Measurements from ENCODE around the gene PDE3B.
"Not testable (repeated sequence)": the region's sequence is repeated elsewhere in the genome, so short reads cannot be mapped to it uniquely, and the experiment has no call there.

The PDE3B gene

DNA sequence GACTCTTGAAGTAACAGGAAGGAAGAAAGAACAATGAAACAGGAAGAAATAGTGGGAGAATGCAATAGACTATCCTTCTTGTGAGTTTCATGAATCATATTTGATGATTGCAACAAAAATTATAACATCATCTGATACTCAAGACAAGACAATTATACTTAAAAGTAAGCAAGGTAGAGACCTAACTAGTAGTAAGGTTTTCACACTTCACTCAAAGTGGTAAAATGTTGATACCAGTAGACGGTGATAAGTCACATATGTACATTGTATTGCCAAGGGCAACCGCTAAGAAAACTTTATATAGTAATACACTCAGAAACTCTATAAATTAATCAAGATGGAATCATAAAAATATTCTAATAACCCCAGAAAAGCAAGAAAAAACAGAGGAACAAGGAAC, 140.6 kb downstream of the PDE3B start:
- no peak for DNase-seq (ENCODE audit: low read depth)
- TF ChIP-seq, protein P1, sequence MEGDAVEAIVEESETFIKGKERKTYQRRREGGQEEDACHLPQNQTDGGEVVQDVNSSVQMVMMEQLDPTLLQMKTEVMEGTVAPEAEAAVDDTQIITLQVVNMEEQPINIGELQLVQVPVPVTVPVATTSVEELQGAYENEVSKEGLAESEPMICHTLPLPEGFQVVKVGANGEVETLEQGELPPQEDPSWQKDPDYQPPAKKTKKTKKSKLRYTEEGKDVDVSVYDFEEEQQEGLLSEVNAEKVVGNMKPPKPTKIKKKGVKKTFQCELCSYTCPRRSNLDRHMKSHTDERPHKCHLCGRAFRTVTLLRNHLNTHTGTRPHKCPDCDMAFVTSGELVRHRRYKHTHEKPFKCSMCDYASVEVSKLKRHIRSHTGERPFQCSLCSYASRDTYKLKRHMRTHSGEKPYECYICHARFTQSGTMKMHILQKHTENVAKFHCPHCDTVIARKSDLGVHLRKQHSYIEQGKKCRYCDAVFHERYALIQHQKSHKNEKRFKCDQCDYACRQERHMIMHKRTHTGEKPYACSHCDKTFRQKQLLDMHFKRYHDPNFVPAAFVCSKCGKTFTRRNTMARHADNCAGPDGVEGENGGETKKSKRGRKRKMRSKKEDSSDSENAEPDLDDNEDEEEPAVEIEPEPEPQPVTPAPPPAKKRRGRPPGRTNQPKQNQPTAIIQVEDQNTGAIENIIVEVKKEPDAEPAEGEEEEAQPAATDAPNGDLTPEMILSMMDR (conservative IDR thresholded peaks at IDR 0.05; ENCODE audit: low read depth, low read length) = no peak
- no peak overlapping the region for H3K4me3 ChIP-seq (ENCODE audit: low read length)

GRCh38 chr11:14789879-14790484, 146.4 kb downstream of the PDE3B start:
- TF ChIP-seq, protein P1 (conservative IDR thresholded peaks at IDR 0.05; ENCODE audit: low read depth, low read length) = peak; percentile 44
- no peak overlapping the region for H3K4me3 ChIP-seq (ENCODE audit: low read length)
- DNase-seq (ENCODE audit: low read depth) = no peak

- H3K4me3 ChIP-seq (ENCODE audit: low read length) = no peak overlapping the region
- TF ChIP-seq, protein P1 (conservative IDR thresholded peaks at IDR 0.05; ENCODE audit: low read depth, low read length) = no peak
- DNase-seq (ENCODE audit: low read depth) = no peak
Measured at GRCh38 chr11:14793546-14793945, 149.9 kb downstream of the PDE3B start.

DNA sequence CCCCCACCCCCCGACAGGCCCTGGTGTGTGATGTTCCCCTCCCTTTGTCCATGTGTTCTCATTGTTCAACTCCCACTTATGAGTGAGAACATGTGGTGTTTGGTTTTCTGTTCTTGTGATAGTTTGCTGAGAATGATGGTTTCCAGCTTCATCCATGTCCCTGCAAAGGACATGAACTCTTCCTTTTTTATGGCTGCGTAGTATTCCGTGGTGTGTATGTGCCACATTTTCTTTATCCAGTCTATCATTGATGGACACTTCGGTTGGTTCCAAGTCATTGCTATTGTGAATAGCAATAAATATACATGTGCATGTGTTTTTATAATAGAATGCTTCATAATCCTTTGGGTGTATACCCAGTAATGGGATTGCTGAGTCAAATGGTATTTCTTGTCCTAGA, 152.4 kb downstream of the PDE3B start:
- DNase-seq (ENCODE audit: low read depth); H3K4me3 ChIP-seq (ENCODE audit: low read length): not testable (repeated sequence)

GRCh38 chr11:14803846-14804245, 160.2 kb downstream of the PDE3B start:
- no peak for DNase-seq (ENCODE audit: low read depth)
- no peak overlapping the region for H3K4me3 ChIP-seq (ENCODE audit: low read length)
- TF ChIP-seq, protein P1 (conservative IDR thresholded peaks at IDR 0.05; ENCODE audit: low read depth, low read length) = no peak

DNA sequence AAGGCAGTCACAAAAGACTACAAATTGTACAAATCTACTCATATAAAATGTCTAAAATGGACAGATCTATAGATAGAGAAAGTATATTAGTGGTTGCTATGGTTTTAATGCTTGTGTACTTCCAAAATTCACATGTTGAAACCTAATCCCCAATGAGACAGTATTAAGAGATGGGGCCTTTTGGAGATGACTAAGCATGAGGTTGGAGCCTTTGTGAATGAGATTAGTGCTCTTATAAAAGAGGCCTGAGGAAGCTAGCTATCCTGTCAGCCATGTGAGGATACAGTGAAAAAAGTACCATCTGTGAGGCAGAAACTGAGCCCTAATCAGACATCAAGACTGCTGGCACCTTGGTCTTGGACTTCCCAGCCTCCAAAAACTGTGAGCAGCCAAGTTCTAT, 165.9 kb downstream of the PDE3B start:
- TF ChIP-seq, protein P1 (conservative IDR thresholded peaks at IDR 0.05; ENCODE audit: low read depth, low read length) = no peak
- DNase-seq (ENCODE audit: low read depth) = no peak
- H3K4me3 ChIP-seq (ENCODE audit: low read length) = no peak overlapping the region

GRCh38 chr11:14812757-14813156, 169.2 kb downstream of the PDE3B start:
- no peak overlapping the region for H3K4me3 ChIP-seq (ENCODE audit: low read length)
- TF ChIP-seq, protein P1 (conservative IDR thresholded peaks at IDR 0.05; ENCODE audit: low read depth, low read length) = no peak
- no peak for DNase-seq (ENCODE audit: low read depth)

Measured in retinal pigment epithelial cell (primary cell).